HepG2 (cell line): ENCODE data around the gene STIM2. TPM values are rescaled to one million over a fixed set of nuclear protein-coding genes. Genes with fewer than 3 reads are reported as not detected.

Experiments
- ATAC-seq: fragments of 200-7000 bp; cut with Tn5 transposase; 3 replicates; pipeline ENCODE4 v1.9.1; 2020; ENCODE audit warnings: mild to moderate bottlenecking, moderate library complexity
- BruUV-seq: library from RNA; stranded (reverse); fragments of 400-500 nt; replicated peaks from 2 replicates; lab custom pipeline; 2021; lab: Mats Ljungman, UMichigan
- CTCF ChIA-PET: fragments of 300-600 bp; formaldehyde crosslinking; extraction: SDS; loops from one replicate; lab custom pipeline; 2021; ENCODE audit warnings: low total read pairs, inconsistent platforms, low intra/inter-chr PET ratio; lab: Yijun Ruan, JAX
- POLR2A ChIA-PET: fragments of 350-600 bp; sonication (Branson Sonifier 250); formaldehyde crosslinking; loops from one replicate; lab custom pipeline; 2020; ENCODE audit warnings: antibody characterized with exemption, inconsistent platforms; lab: Yijun Ruan, JAX
- DNase-seq: peaks from one replicate; pipeline ENCODE4 v3.0.0-alpha.2; 2015; ENCODE audit warnings: low spot score
- FAIRE-seq: peaks from 3 replicates; lab custom pipeline; 2011; peaks lifted over from hg19 to GRCh38; lab: Jason Lieb, UNC
- H2AFZ ChIP-seq: one replicate; pipeline ENCODE4 v1.6.1; 2011; ENCODE audit warnings: low read length, inconsistent platforms
- H3K27ac ChIP-seq: fragments of 300-600 bp; 3 replicates; pipeline ENCODE4 v1.8.0; 2011; ENCODE audit warnings: mixed run types, mild to moderate bottlenecking, mixed read lengths, low read length, inconsistent platforms; ENCODE audit not compliant: insufficient read depth; ENCODE audit errors: extremely low read length
- H3K27me3 ChIP-seq, 2 experiments: fragments of 200-600 bp in 1 of 2; 2 replicates in 1 of 2; 3 replicates in 1 of 2; pipeline versions ENCODE4 v1.6.0 to v1.8.0; 2011; ENCODE audit warnings: low read length in 2 of 2, mild to moderate bottlenecking in 2 of 2, moderate library complexity in 2 of 2, inconsistent platforms in 1 of 2; ENCODE audit not compliant: insufficient read depth in 2 of 2, control insufficient read depth in 1 of 2
- H3K36me3 ChIP-seq, 2 experiments: fragments of 200-600 bp in 1 of 2; replicated peaks in 1 of 2; 2 replicates in 1 of 2; 3 replicates in 1 of 2; pipeline versions ENCODE4 v1.5.1 to v1.8.0; 2011; ENCODE audit warnings: low read length in 2 of 2, inconsistent platforms in 1 of 2; ENCODE audit not compliant: insufficient read depth in 2 of 2, control insufficient read depth in 1 of 2
- H3K4me1 ChIP-seq: 2 replicates; pipeline ENCODE4 v1.5.1; 2012; ENCODE audit warnings: low read length, inconsistent platforms; ENCODE audit not compliant: insufficient read depth
- H3K4me2 ChIP-seq: 2 replicates; pipeline ENCODE4 v1.6.0; 2011; ENCODE audit warnings: low read depth, low read length, inconsistent platforms
- H3K4me3 ChIP-seq, 3 experiments: fragments of 200-600 bp in 1 of 3; sonication (generic), shearing (Covaris generic) in 1 of 3; replicated peaks in 1 of 3; 2 replicates each; pipeline ENCODE4 v1.5.1; 2011 to 2016; ENCODE audit warnings: low read length in 3 of 3, inconsistent platforms in 2 of 3, low read depth in 2 of 3, mild to moderate bottlenecking in 2 of 3, control low read depth in 1 of 3, mixed read lengths in 1 of 3; ENCODE audit not compliant: insufficient read depth in 1 of 3
- H3K79me2 ChIP-seq: one replicate; pipeline ENCODE4 v1.6.1; 2011; ENCODE audit warnings: low read length, inconsistent platforms; ENCODE audit not compliant: insufficient read depth
- H3K9ac ChIP-seq: 2 replicates; pipeline ENCODE4 v1.6.0; 2011; ENCODE audit warnings: mild to moderate bottlenecking, low read depth, low read length, inconsistent platforms; ENCODE audit not compliant: insufficient read depth
- H3K9me3 ChIP-seq: 2 replicates; pipeline ENCODE4 v1.5.1; 2012; ENCODE audit warnings: mild to moderate bottlenecking, low read length
- H4K20me1 ChIP-seq: 2 replicates; pipeline ENCODE4 v1.6.0; 2011; ENCODE audit warnings: inconsistent platforms, mild to moderate bottlenecking, low read length, moderate library complexity; ENCODE audit not compliant: insufficient read depth
- CREBL2 ChIP-seq: sonication (generic); formaldehyde crosslinking; IDR thresholded peaks from 2 replicates; pipeline ENCODE4 v1.8.1; 2023; ENCODE audit warnings: missing genetic modification reagents, mild to moderate bottlenecking, borderline replicate concordance
- ESRRA ChIP-seq: sonication (generic); formaldehyde crosslinking; IDR thresholded peaks from 2 replicates; pipeline ENCODE4 v1.5.1; 2020; ENCODE audit warnings: mild to moderate bottlenecking, low read depth, missing genetic modification reagents
- HNRNPUL1 ChIP-seq: fragments of 200-400 bp; formaldehyde crosslinking; IDR thresholded peaks from 2 replicates; pipeline ENCODE4 v1.6.1; 2017; ENCODE audit warnings: low read depth, mild to moderate bottlenecking, low read length, moderate library complexity
- JDP2 ChIP-seq: sonication (generic); formaldehyde crosslinking; IDR thresholded peaks from 2 replicates; pipeline ENCODE4 v1.8.1; 2022; ENCODE audit warnings: missing genetic modification reagents, borderline replicate concordance
- TOE1 ChIP-seq: sonication (generic); formaldehyde crosslinking; IDR thresholded peaks from 2 replicates; pipeline ENCODE4 v1.4.0; 2020; ENCODE audit warnings: mild to moderate bottlenecking, missing genetic modification reagents
- ZBTB38 ChIP-seq: sonication (generic); formaldehyde crosslinking; IDR thresholded peaks from 2 replicates; pipeline ENCODE4 v1.5.1; 2020; ENCODE audit warnings: mild to moderate bottlenecking, missing genetic modification reagents
- ZNF343 ChIP-seq: sonication (generic); formaldehyde crosslinking; IDR thresholded peaks from 2 replicates; pipeline ENCODE4 v1.4.0; 2020; ENCODE audit warnings: mild to moderate bottlenecking, missing genetic modification reagents
- ZNF512B ChIP-seq: sonication (generic); formaldehyde crosslinking; IDR thresholded peaks from 2 replicates; pipeline ENCODE4 v1.5.1; 2020; ENCODE audit warnings: missing genetic modification reagents, mild to moderate bottlenecking, borderline replicate concordance
- ZNF530 ChIP-seq: sonication (generic); formaldehyde crosslinking; IDR thresholded peaks from 2 replicates; pipeline ENCODE4 v1.5.0; 2020; ENCODE audit warnings: low read depth, mild to moderate bottlenecking, missing genetic modification reagents
- ZNF619 ChIP-seq: sonication (generic); formaldehyde crosslinking; IDR thresholded peaks from 2 replicates; pipeline ENCODE4 v1.4.0; 2020; ENCODE audit warnings: mild to moderate bottlenecking, missing genetic modification reagents
- ZNF83 ChIP-seq: sonication (generic); formaldehyde crosslinking; IDR thresholded peaks from 2 replicates; pipeline ENCODE4 v1.4.0; 2020; ENCODE audit warnings: missing genetic modification reagents, mild to moderate bottlenecking, borderline replicate concordance
- ZXDC ChIP-seq: sonication (generic); formaldehyde crosslinking; IDR thresholded peaks from 2 replicates; pipeline ENCODE4 v1.5.0; 2020; ENCODE audit warnings: mild to moderate bottlenecking, missing genetic modification reagents
- WGBS: methylation state at CpG from one replicate; pipeline ENCODE4 v1.1.6; 2017; ENCODE audit warnings: low lambda C conversion rate; 5-methylcytosine and 5-hydroxymethylcytosine counted together
- in situ Hi-C: cut with HindIII; loops from 2 replicates; pipeline ENCODE4 v1.10.0; 2017; ENCODE audit warnings: low pct_unique_long_range_greater_than_20kb; ENCODE audit not compliant: extremely low pct_ligation_motif_present
- intact Hi-C: fragments of 100-400 bp; cut with micrococcal nuclease; formaldehyde crosslinking; loops from one replicate; pipeline ENCODE4 v1.10.0; 2022; ENCODE audit not compliant: unreplicated experiment
- polyA plus RNA-seq, 8 experiments: library from polyadenylated mRNA; depleted of rRNA in 3 of 8; stranded (reverse) in 7 of 8; unstranded in 1 of 8; fragments of >200 nt; fragmentation: Illumina TruSeq in 4 of 8; extraction: Trizol in 4 of 8; gene quantifications; 2 replicates each; pipeline versions ENCODE4 v1.2.1 to v1.2.3, GENCODE V29; 2011 to 2016; ENCODE audit warnings: low read depth in 4 of 8, missing spikeins in 1 of 8, mixed read lengths in 1 of 8; ENCODE audit not compliant: insufficient read depth in 1 of 8
- total RNA-seq, 5 experiments: library from RNA; depleted of rRNA; stranded (reverse); fragments of >200 nt; fragmentation: Illumina TruSeq; extraction: Trizol; gene quantifications; 2 replicates each; pipeline ENCODE4 v1.2.3, GENCODE V29; 2016; ENCODE audit warnings: low read depth in 1 of 5
- TF ChIP-seq, protein P1 (sequence below): sonication (generic); formaldehyde crosslinking; IDR thresholded peaks from 2 replicates; pipeline ENCODE4 v1.9.0; 2021; ENCODE audit warnings: missing genetic modification reagents, mild to moderate bottlenecking, borderline replicate concordance

STIM2 gene
- total and polyA plus RNA-seq, 2 of the 13 experiments (the other 11 are each of a cell fraction or from before 2014, with no cell fraction given), result 19.3 to 19.4 TPM

- TF ChIP-seq ZNF343 (CRISPR knock-in tag) (no peak), ZNF512B (CRISPR knock-in tag) (no peak), ZNF619 (CRISPR knock-in tag) (no peak), ZNF83 (CRISPR knock-in tag) (no peak), HNRNPUL1 (no peak)
Measured at GRCh38 chr4:27059446-27059845, 198.8 kb downstream of the STIM2 start (continued).

DNA sequence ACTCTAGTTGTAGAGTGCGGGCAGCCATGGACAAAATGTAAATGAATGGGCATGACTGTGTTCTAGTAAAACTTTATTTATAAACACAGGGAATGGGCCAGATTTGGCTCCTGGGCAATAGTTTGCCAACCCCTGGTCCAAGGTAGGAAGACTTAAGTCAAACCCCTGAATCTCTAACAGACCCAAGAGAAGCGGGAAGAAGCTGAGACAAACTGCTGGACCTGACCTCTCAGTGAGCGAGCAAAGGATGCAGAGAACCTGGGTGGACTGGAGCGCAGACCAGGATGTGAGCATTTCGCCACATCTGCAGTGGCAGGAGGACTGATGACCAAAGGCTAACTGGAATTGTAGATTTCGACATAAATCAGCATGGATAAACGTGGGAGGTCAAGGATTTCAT lies 201.6 kb downstream of the STIM2 start:
- Histone ChIP-seq H2AFZ (no peak overlapping the region), H3K36me3 (no peaks in the 10 kb centered on the region), H4K20me1 (no peaks in the 10 kb centered on the region), H3K4me1 (no peaks in the 10 kb centered on the region), H3K9ac (no peak overlapping the region), H3K79me2 (no peaks in the 10 kb centered on the region), H3K9me3 (no peaks in the 10 kb centered on the region), H3K4me3 (no peak overlapping the region), H3K4me2 (no peak overlapping the region), H3K27me3 (peaks cover 0 to 8% of the 10 kb centered on the region in 2 experiments; a peak in 2 of 5 replicates), H3K27ac (no peak overlapping the region)
- ChIA-PET CTCF (no interaction called here), POLR2A (no interaction called here)
- no peak for DNase-seq
- ATAC-seq, result no peak
- no peak for FAIRE-seq
- intact Hi-C loops (no loop called here), in situ Hi-C loops (no loop called here)
- BruUV-seq, result no TSS peak
- WGBS, result 25% methylated on average over 7 of the region's 7 CpGs
- TF ChIP-seq, protein P1, sequence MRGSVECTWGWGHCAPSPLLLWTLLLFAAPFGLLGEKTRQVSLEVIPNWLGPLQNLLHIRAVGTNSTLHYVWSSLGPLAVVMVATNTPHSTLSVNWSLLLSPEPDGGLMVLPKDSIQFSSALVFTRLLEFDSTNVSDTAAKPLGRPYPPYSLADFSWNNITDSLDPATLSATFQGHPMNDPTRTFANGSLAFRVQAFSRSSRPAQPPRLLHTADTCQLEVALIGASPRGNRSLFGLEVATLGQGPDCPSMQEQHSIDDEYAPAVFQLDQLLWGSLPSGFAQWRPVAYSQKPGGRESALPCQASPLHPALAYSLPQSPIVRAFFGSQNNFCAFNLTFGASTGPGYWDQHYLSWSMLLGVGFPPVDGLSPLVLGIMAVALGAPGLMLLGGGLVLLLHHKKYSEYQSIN, result no peak
- TF ChIP-seq ZBTB38 (no peak), ZXDC (no peak), ESRRA (CRISPR knock-in tag) (no peak), CREBL2 (CRISPR knock-in tag) (no peak), ZNF530 (CRISPR knock-in tag) (no peak), TOE1 (CRISPR knock-in tag) (no peak), JDP2 (CRISPR knock-in tag) (no peak)
